ENCODE data around the gene CARMIL3. TPM values are rescaled to one million over a fixed set of nuclear protein-coding genes. Genes with fewer than 3 reads are reported as not detected.

The CARMIL3 gene
- 0.16 TPM in 1 of 2 replicates, not detected in the other for total RNA-seq

GRCh38 chr14:24051789-24052655 lies at the start of gene CARMIL3:
Gene CARMIL3, plus strand, starts transcription at chr14:24052009. Its CDS starts 145 bp downstream, at chr14:24052154.

DNA sequence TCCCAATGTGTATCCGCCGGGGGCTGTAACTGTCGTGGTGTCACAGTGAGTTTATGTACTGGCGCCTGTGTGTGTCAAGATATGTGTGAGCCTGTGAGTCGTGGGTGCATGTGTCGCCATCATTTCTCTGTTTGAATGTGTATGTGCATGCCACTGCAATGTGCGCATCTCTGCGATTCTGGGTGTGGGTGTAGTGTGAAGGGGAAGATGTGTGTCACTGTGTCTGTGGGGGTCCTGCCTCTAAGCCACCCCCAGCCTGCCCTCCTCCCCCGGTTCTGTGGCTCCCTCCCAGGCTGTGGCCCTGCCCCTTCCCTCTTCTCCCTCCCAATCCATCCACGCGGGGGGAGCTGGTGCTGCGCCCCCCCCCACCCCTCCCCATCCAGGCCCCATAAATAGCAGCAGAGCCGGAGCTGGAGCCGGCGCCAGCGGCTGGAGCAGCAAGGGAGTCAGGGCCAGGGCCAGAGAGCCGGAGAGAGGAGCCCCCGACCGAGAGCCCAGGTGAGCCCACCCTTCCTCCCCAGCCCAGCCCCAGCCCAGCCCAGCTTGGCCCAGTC lies 19.4 kb downstream of the CARMIL3 start, which contains the start of gene CPNE6:
TSS of gene CPNE6 (plus strand) at position 419 of the 554 bp plus-strand sequence. CDS start 1,375 bp downstream, outside the sequence.

GRCh38 chr14:24093901-24094840 lies 42.4 kb downstream of the CARMIL3 start, which contains the start of gene PCK2:
Gene PCK2, plus strand, starts transcription at chr14:24094311. Its CDS starts 95 bp downstream, at chr14:24094406.

DNA sequence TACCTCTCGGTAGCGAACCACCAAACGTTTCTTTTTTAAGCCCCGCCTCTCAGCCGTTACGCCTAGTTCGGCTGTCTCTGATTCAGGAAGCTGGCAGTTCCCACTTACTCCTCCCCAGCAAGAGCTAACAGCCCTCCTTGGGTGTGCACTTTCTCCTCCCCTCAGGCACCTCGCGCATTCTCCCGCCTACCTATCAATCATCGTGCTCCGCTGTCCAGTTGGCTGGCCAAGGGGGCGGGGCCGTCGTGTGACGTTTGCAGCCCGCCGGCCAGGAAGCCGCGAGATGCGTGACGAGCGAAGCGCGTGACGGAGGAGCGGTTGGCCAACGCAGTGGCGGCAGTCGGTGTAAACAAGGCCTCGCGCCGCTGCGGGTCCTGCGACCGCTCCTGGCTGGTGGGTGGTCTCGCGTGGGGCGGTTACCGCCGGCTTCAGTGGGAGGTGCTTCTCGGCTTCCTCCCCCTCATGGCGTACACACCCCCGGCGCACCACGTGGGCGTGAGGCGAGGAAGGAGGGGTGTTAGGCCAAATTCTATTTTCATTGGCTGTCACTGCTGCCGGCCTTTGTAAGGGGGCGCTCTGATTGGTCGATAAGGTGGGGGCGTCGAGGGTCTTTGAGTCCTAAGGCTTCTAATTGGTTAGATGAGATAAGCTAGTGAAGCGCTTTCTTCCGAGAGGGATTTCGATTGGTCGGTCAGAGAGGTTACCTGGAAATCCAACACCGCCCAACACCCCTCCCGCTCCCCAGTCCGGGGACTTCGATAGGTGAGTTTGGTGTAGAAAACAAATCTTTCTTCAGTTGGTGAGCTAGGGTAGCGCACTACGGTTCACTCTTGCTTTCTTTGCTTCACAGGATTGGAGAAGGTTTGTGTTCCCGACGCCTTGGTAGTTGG lies 63.0 kb downstream of the CARMIL3 start, which contains the start of the genes DCAF11 and NRL:
TSS of gene DCAF11 (plus strand) at position 246 of the 890 bp plus-strand sequence. CDS start 818 bp downstream, outside the sequence.
TSS of gene NRL (minus strand) at position 418 of the 890 bp plus-strand sequence. CDS start 32,101 bp downstream, outside the sequence.

Other genes with a start within 250 kb of the CARMIL3 start
- 31.2 and 36.6 TPM in 2 replicates for gene DHRS4, start 98.2 kb upstream of the CARMIL3 start, total RNA-seq
- gene DHRS4L2, start 63.1 kb upstream of the CARMIL3 start, total RNA-seq, result 9.0 and 16.8 TPM in 2 replicates
- gene CPNE6, start 19.6 kb downstream of the CARMIL3 start, total RNA-seq, result not detected in 2 replicates
- gene PCK2, start 42.3 kb downstream of the CARMIL3 start, total RNA-seq, result 32.7 and 43.4 TPM in 2 replicates
- gene DCAF11, start 62.8 kb downstream of the CARMIL3 start, total RNA-seq, result 27.5 and 28.7 TPM in 2 replicates
- 0.32 TPM in 1 of 2 replicates, not detected in the other for gene NRL, start 62.9 kb downstream of the CARMIL3 start, total RNA-seq
- gene FITM1, start 78.7 kb downstream of the CARMIL3 start, total RNA-seq, result 0.32 TPM in 1 of 2 replicates, not detected in the other
- 151 and 174 TPM in 2 replicates for gene PSME1, start 84.2 kb downstream of the CARMIL3 start, total RNA-seq
- gene EMC9, start 89.6 kb downstream of the CARMIL3 start, total RNA-seq, result 14.4 and 27.4 TPM in 2 replicates
- 44.6 and 52.2 TPM in 2 replicates for gene PSME2, start 94.6 kb downstream of the CARMIL3 start, total RNA-seq
- gene RNF31, start 95.5 kb downstream of the CARMIL3 start, total RNA-seq, result 24.2 and 25.6 TPM in 2 replicates
- 34.2 and 65.2 TPM in 2 replicates for gene IRF9, start 109.3 kb downstream of the CARMIL3 start, total RNA-seq
- 2.9 TPM in 1 of 2 replicates, not detected in the other for gene REC8, start 120.1 kb downstream of the CARMIL3 start, total RNA-seq
- 24.2 and 39.0 TPM in 2 replicates for gene IPO4, start 136.8 kb downstream of the CARMIL3 start, total RNA-seq
- gene TM9SF1, start 143.4 kb downstream of the CARMIL3 start, total RNA-seq, result 71.5 and 84.7 TPM in 2 replicates
- gene TSSK4, start 153.7 kb downstream of the CARMIL3 start, total RNA-seq, result not detected in 2 replicates
- 34.7 TPM in 2 replicates for gene CHMP4A, start 161.5 kb downstream of the CARMIL3 start, total RNA-seq
- gene MDP1, start 164.1 kb downstream of the CARMIL3 start, total RNA-seq, result 6.7 and 9.2 TPM in 2 replicates
- gene NEDD8, start 180.4 kb downstream of the CARMIL3 start, total RNA-seq, result 140 and 176 TPM in 2 replicates
- 41.7 and 96.7 TPM in 2 replicates for gene GMPR2, start 180.9 kb downstream of the CARMIL3 start, total RNA-seq
- 42.1 and 42.6 TPM in 2 replicates for gene TINF2, start 190.6 kb downstream of the CARMIL3 start, total RNA-seq
- gene TGM1, start 211.2 kb downstream of the CARMIL3 start, total RNA-seq, result 0.16 and 0.72 TPM in 2 replicates
- 25.9 and 39.9 TPM in 2 replicates for gene RABGGTA, start 219.6 kb downstream of the CARMIL3 start, total RNA-seq
- gene DHRS1, start 247.8 kb downstream of the CARMIL3 start, total RNA-seq, result 11.3 and 19.0 TPM in 2 replicates
- gene NOP9, start 247.8 kb downstream of the CARMIL3 start, total RNA-seq, result 12.6 and 13.9 TPM in 2 replicates